ENCODE results near the gene LPP.

Gene LPP

GRCh38 chr3:188814581-188814980 is 660.6 kb downstream of the LPP start:
- no peak overlapping the region for H3K4me2 ChIP-seq (ENCODE audit: insufficient read depth, low read length)
- no peaks in the 10 kb centered on the region for H3K4me1 ChIP-seq (ENCODE audit: insufficient read depth, low read length)
- H3K9ac ChIP-seq (ENCODE audit: low read depth, low read length): no peak overlapping the region
- TF ChIP-seq EZH2 (IDR thresholded peaks at IDR 0.05; ENCODE audit: borderline replicate concordance, low read depth, low read length, severe bottlenecking) (no peak), CTCF (IDR thresholded peaks at IDR 0.05; ENCODE audit: borderline replicate concordance, extremely low read depth, low read length, poor library complexity, severe bottlenecking) (no peak)
- no peaks in the 10 kb centered on the region for H4K20me1 ChIP-seq (ENCODE audit: insufficient read depth, low read length)
- no peaks in the 10 kb centered on the region for H3K9me3 ChIP-seq (ENCODE audit: insufficient read depth, low read length, severe bottlenecking)
- H3K27ac ChIP-seq (ENCODE audit: low read length): no peak overlapping the region
- ATAC-seq (ENCODE audit: insufficient read depth, low read depth) (no peak), DNase-seq (no peak)
- no peak overlapping the region for H3K4me3 ChIP-seq (ENCODE audit: low read depth in 1 of 2, low read length in 2 of 2)
- H3K36me3 ChIP-seq (ENCODE audit: insufficient read depth, low read length): no peaks in the 10 kb centered on the region
- no peaks in the 10 kb centered on the region for H3K79me2 ChIP-seq (ENCODE audit: insufficient read depth, low read length)
- no peak overlapping the region for H2AFZ ChIP-seq (ENCODE audit: low read depth, low read length)
- H3K27me3 ChIP-seq (ENCODE audit: insufficient read depth, low read length, poor library complexity): no peaks in the 10 kb centered on the region

DNA sequence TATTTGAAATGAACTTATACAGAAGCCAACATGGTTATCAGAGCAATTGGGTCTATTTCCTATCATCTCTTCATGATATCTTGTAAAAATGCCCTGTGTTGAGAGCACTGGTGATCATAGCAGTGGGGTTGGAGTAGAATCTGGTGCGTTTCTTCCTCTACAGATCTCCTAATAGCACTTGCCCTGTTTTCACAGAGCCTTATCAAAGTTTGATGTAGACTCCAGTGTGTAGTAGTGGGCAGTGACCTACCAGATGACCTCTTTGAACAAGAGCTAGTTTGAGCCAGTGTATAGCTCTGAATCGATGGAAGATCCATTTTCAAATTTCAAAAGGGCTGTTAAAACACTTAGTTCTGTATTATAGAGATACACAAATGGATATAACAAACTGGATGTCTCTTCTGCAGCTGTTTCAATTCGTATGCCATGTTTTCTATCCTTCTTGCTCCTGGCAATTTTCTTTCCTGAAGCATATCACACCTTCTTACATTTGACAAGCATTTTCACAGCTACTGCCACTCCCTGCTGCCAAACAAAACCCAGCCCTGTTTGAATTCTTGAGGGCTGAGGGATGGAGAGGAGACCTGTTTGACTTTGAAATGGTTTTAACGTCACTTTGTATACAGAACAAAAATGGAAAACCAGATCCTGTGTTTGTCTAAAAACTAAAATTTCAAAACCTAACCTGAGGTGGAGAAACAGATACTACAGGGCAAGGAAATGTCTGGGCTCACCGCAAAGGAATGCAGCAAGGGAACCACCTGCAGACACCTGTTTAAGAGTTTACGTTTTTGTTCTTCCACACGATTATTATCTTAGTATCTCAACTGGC is 663.4 kb downstream of the LPP start:
- Histone ChIP-seq H3K4me3 (ENCODE audit: low read depth in 1 of 2, low read length in 2 of 2) (no peak overlapping the region), H3K79me2 (ENCODE audit: insufficient read depth, low read length) (no peaks in the 10 kb centered on the region), H3K27ac (ENCODE audit: low read length) (no peak overlapping the region), H3K9me3 (ENCODE audit: insufficient read depth, low read length, severe bottlenecking) (no peaks in the 10 kb centered on the region), H3K4me1 (ENCODE audit: insufficient read depth, low read length) (no peaks in the 10 kb centered on the region), H3K36me3 (ENCODE audit: insufficient read depth, low read length) (no peaks in the 10 kb centered on the region), H3K4me2 (ENCODE audit: insufficient read depth, low read length) (no peak overlapping the region), H2AFZ (ENCODE audit: low read depth, low read length) (no peak overlapping the region), H3K9ac (ENCODE audit: low read depth, low read length) (no peak overlapping the region), H3K27me3 (ENCODE audit: insufficient read depth, low read length, poor library complexity) (no peaks in the 10 kb centered on the region), H4K20me1 (ENCODE audit: insufficient read depth, low read length) (no peaks in the 10 kb centered on the region)
- no peak for TF ChIP-seq CTCF (IDR thresholded peaks at IDR 0.05; ENCODE audit: borderline replicate concordance, extremely low read depth, low read length, poor library complexity, severe bottlenecking)
- TF ChIP-seq EZH2 (IDR thresholded peaks at IDR 0.05; ENCODE audit: borderline replicate concordance, low read depth, low read length, severe bottlenecking): no peak
- ATAC-seq (ENCODE audit: insufficient read depth, low read depth): no peak
- no peak for DNase-seq

- DNase-seq: no peak
- ATAC-seq (ENCODE audit: insufficient read depth, low read depth): no peak
- H3K9ac ChIP-seq (ENCODE audit: low read depth, low read length): no peak overlapping the region
- H3K9me3 ChIP-seq (ENCODE audit: insufficient read depth, low read length, severe bottlenecking): no peaks in the 10 kb centered on the region
- no peaks in the 10 kb centered on the region for H3K4me1 ChIP-seq (ENCODE audit: insufficient read depth, low read length)
- no peaks in the 10 kb centered on the region for H4K20me1 ChIP-seq (ENCODE audit: insufficient read depth, low read length)
- TF ChIP-seq EZH2 (IDR thresholded peaks at IDR 0.05; ENCODE audit: borderline replicate concordance, low read depth, low read length, severe bottlenecking) (no peak), CTCF (IDR thresholded peaks at IDR 0.05; ENCODE audit: borderline replicate concordance, extremely low read depth, low read length, poor library complexity, severe bottlenecking) (no peak)
- no peak overlapping the region for H3K4me3 ChIP-seq (ENCODE audit: low read depth in 1 of 2, low read length in 2 of 2)
- no peaks in the 10 kb centered on the region for H3K79me2 ChIP-seq (ENCODE audit: insufficient read depth, low read length)
- H3K27me3 ChIP-seq (ENCODE audit: insufficient read depth, low read length, poor library complexity): no peaks in the 10 kb centered on the region
- H2AFZ ChIP-seq (ENCODE audit: low read depth, low read length): no peak overlapping the region
- H3K27ac ChIP-seq (ENCODE audit: low read length): no peak overlapping the region
- no peaks in the 10 kb centered on the region for H3K36me3 ChIP-seq (ENCODE audit: insufficient read depth, low read length)
- H3K4me2 ChIP-seq (ENCODE audit: insufficient read depth, low read length): no peak overlapping the region
Observed at GRCh38 chr3:188817935-188818269, 663.9 kb downstream of the LPP start.

All from DND-41 (cell line).